ENCODE data around the gene PTPRJ.

DNA sequence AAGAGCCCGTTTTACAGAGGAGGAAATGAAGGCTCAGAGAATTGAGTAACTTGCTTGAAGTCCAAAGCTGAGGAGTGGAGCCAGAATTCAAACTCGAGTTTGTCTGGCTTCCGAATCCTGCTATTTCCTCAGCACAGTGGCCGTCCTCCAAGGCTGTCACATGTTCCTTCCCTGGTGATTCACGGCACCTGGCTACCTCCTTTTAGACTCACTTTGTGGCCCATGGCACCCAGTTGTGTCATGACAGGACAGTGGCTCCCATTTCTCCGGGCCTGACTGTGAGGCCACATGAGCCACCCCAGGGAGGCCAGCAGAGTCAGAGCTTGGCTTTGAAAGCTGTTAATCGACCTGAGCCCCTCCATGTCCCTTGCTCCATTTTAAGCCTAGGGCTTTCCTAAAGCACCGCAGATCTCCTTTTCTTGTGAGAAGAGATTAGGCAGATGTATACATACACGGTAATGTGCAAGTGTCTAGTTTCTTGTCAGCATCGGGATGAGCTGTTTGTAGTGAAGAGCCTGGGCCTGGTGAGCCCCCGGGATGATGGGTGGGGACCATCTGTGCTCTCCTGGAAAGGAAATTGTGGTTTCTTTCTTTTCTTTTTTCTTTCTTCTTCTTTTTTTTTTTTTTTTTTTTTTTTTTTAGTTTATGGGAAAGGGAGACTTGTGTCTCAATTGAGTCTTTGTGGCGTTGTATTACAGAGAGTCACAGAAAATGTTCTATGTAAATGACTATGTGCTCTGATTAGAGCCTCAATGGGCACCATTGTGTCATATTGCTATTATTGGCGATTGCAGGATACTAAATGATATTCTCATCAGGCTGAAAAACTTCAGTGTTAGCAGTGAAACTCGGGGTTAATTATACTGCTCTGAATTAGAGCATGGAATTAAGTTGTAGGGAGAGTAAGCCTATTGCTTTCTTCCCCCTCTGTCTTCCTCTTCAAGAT is 54.8 kb downstream of the PTPRJ start:
- no peak for TF ChIP-seq EGR1 (conservative IDR thresholded peaks at IDR 0.05)
- TF ChIP-seq EZH2 (IDR thresholded peaks at IDR 0.05; ENCODE audit: borderline replicate concordance, low read depth, low read length), result no peak
- TF ChIP-seq TAF1 (IDR thresholded peaks at IDR 0.05; ENCODE audit: control insufficient read depth, extremely low read depth, insufficient read depth, low read length, severe bottlenecking), result no peak
- TF ChIP-seq TGIF2 (CRISPR knock-in tag; IDR thresholded peaks at IDR 0.05), result no peak
- no peak for TF ChIP-seq NR2C2 (CRISPR knock-in tag; IDR thresholded peaks at IDR 0.05)
- TF ChIP-seq NR2C2 (tag; IDR thresholded peaks at IDR 0.05), result no peak
- no peak for TF ChIP-seq JUN (IDR thresholded peaks at IDR 0.05; ENCODE audit: borderline replicate concordance, low read depth, low read length)
- TF ChIP-seq JUN (CRISPR knock-in tag; IDR thresholded peaks at IDR 0.05; ENCODE audit: borderline replicate concordance), result no peak

All from K562 (cell line).